PFSK-1 (cell line): ENCODE data around the gene CFAP97D2.

Experiments
- POLR2AphosphoS5 ChIP-seq: IDR thresholded peaks from 2 replicates; pipeline ENCODE4 v1.6.1; 2012; ENCODE audit warnings: low read depth, mild to moderate bottlenecking, control low read depth, low read length, moderate library complexity
- REST ChIP-seq, 2 experiments: IDR thresholded peaks; 2 replicates each; pipeline versions ENCODE4 v1.6.1 to v1.8.0; 2011 to 2012; ENCODE audit warnings: low read depth in 2 of 2, low read length in 2 of 2, control low read depth in 1 of 2, inconsistent platforms in 1 of 2, mild to moderate bottlenecking in 1 of 2, moderate library complexity in 1 of 2; ENCODE audit not compliant: insufficient read depth in 1 of 2
- TAF1 ChIP-seq: IDR thresholded peaks from 2 replicates; pipeline ENCODE4 v1.6.1; 2012; ENCODE audit warnings: low read length, control low read depth, borderline replicate concordance; ENCODE audit not compliant: insufficient read depth

GRCh38 chr13:114266241-114266640 is 87.2 kb downstream of the CFAP97D2 start:
- TF ChIP-seq REST (IDR thresholded peaks at IDR 0.05; ENCODE audit: insufficient read depth in 1 of 2, low read depth in 2 of 2, low read length in 2 of 2) (no peak), POLR2AphosphoS5 (no peak), TAF1 (no peak)
